Esophagus muscularis mucosa (tissue), 4 donors: Measurements from ENCODE around the gene CDHR3. TPM values are rescaled to one million over a fixed set of nuclear protein-coding genes. Genes with fewer than 3 reads are reported as not detected.
A peak's percentile ranks its signal among the peaks of the same experiment; 100 is the strongest.

ENCODE experiments used
- DNase-seq: peaks from one replicate; pipeline ENCODE4 v3.0.0-alpha.2; 2017; ENCODE audit errors: extremely low spot score
- H3K27ac ChIP-seq, 4 donors: fragments of 200-600 bp; sonication (generic); replicated peaks in 1 of 4; 1 replicate in 3 of 4; 2 replicates in 1 of 4; pipeline ENCODE4 v1.5.1; 2016 to 2019; ENCODE audit warnings: mild to moderate bottlenecking in 1 of 4
- H3K27me3 ChIP-seq, 4 donors: fragments of 200-600 bp; sonication (generic); one replicate each; pipeline versions ENCODE4 v1.5.1 to v1.6.0; 2016 to 2019
- H3K36me3 ChIP-seq, 4 donors: fragments of 200-600 bp; sonication (generic); one replicate each; pipeline ENCODE4 v1.5.1; 2016 to 2019
- H3K4me1 ChIP-seq, 4 donors: fragments of 200-600 bp; sonication (generic); one replicate each; pipeline ENCODE4 v1.5.1; 2016 to 2019
- H3K4me3 ChIP-seq, 4 donors: fragments of 200-600 bp; sonication (generic); 1 replicate in 2 of 4; 2 replicates in 2 of 4; pipeline ENCODE4 v1.5.1; 2016 to 2019; ENCODE audit warnings: mild to moderate bottlenecking in 4 of 4, moderate library complexity in 1 of 4
- H3K9me3 ChIP-seq, 4 donors: fragments of 200-600 bp; sonication (generic); 1 replicate in 3 of 4; 2 replicates in 1 of 4; pipeline ENCODE4 v1.5.1; 2016 to 2019
- EP300 ChIP-seq: sonication (generic); formaldehyde crosslinking; IDR thresholded peaks from one replicate; pipeline ENCODE4 v1.6.1; 2017; ENCODE audit warnings: antibody characterized with exemption
- POLR2A ChIP-seq: fragments of 450-650 bp; IDR thresholded peaks from one replicate; pipeline ENCODE4 v1.6.1; 2017; ENCODE audit warnings: antibody characterized with exemption, moderate library complexity, mild to moderate bottlenecking, low read depth
- POLR2AphosphoS5 ChIP-seq, 2 donors: sonication (generic); formaldehyde crosslinking; IDR thresholded peaks; one replicate each; pipeline ENCODE4 v1.6.1; 2017; ENCODE audit warnings: antibody characterized with exemption in 2 of 2
- WGBS: methylation state at CpG from one replicate; pipeline ENCODE4 v1.1.5; 2018; 5-methylcytosine and 5-hydroxymethylcytosine counted together
- intact Hi-C: fragments of 100-400 bp; cut with DNase I; formaldehyde crosslinking; loops from one replicate; pipeline ENCODE4 v1.15.1; 2023
- total RNA-seq, 4 donors: library from RNA; depleted of rRNA; stranded (reverse); fragments of >200 nt; gene quantifications; one replicate each; pipeline versions ENCODE4 v1.1.0 to v1.2.1, GENCODE V29; 2016
- TF ChIP-seq, protein P1 (sequence below), 3 experiments: fragments of 200-600 bp in 2 of 3; fragments of 450-650 bp in 1 of 3; sonication (generic) in 2 of 3; IDR thresholded peaks; one replicate each; pipeline ENCODE4 v1.5.1; 2017 to 2019; ENCODE audit warnings: antibody characterized with exemption in 3 of 3, mild to moderate bottlenecking in 2 of 3, moderate library complexity in 1 of 3

Gene CDHR3
- total RNA-seq, 4 donors from 2014 or later, result 7.8 to 41.1 (median 21.2) TPM

DNA sequence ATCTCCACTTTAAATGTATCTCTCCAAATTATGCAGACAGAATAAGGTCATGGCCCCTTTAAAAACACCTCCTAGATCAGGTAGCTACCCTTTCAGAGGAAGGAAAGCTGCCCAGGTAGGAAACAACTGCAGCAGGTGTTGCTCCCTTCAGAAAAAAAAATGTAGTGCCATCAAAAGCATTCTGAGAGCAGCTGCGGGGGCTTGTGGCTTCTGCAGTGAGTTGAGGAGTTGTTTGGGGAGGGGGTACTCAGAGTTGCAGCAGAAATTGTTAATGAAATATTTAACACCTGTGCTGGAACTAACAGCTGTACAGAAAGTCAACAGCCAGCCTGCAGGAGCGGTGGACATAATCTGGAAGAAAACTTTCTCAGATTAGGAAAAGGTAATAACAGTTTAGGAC lies 24.0 kb downstream of the CDHR3 start:
- Histone ChIP-seq H3K36me3 (peaks cover 0 to 7% (median 0%) of the 10 kb centered on the region in 4 donors), H3K4me1 (peaks cover 0 to 47% (median 37%) of the 10 kb centered on the region in 4 donors), H3K9me3 (no peaks in the 10 kb centered on the region), H3K27ac (peak overlapping the region in 1 of 4 donors; percentile 13), H3K4me3 (no peak overlapping the region), H3K27me3 (no peaks in the 10 kb centered on the region)
- no peak for DNase-seq
- intact Hi-C loops, result no loop called here
- 92% methylated on average over 2 of the region's 2 CpGs for WGBS
- TF ChIP-seq, protein P1, sequence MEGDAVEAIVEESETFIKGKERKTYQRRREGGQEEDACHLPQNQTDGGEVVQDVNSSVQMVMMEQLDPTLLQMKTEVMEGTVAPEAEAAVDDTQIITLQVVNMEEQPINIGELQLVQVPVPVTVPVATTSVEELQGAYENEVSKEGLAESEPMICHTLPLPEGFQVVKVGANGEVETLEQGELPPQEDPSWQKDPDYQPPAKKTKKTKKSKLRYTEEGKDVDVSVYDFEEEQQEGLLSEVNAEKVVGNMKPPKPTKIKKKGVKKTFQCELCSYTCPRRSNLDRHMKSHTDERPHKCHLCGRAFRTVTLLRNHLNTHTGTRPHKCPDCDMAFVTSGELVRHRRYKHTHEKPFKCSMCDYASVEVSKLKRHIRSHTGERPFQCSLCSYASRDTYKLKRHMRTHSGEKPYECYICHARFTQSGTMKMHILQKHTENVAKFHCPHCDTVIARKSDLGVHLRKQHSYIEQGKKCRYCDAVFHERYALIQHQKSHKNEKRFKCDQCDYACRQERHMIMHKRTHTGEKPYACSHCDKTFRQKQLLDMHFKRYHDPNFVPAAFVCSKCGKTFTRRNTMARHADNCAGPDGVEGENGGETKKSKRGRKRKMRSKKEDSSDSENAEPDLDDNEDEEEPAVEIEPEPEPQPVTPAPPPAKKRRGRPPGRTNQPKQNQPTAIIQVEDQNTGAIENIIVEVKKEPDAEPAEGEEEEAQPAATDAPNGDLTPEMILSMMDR (IDR thresholded peaks at IDR 0.05), result no peak
- TF ChIP-seq EP300 (no peak), POLR2AphosphoS5 (IDR thresholded peaks at IDR 0.05) (no peak), POLR2A (no peak)

DNA sequence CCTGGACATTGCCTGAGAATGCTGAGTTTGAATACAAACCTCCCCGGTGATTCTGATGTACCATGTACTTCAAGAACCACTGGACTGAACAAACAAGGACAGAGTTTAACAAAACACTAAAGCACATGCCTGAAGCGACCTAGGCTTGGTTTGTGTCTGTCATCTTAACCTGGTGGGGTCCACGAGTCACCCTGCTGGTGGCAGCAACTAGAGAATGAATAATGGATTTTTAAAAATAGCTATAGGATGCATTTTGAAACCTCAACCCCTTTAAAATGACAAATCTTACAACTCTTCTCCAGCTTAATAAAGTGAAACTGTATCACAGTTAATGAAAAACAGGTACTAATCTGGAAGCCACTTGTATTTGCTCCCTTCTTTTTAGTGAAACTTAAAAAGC lies 25.2 kb downstream of the CDHR3 start:
- WGBS, result 84% methylated on average over 3 of the region's 3 CpGs
- intact Hi-C loops, result no loop called here
- TF ChIP-seq POLR2AphosphoS5 (IDR thresholded peaks at IDR 0.05) (no peak), EP300 (no peak), POLR2A (no peak)
- TF ChIP-seq, protein P1 (IDR thresholded peaks at IDR 0.05), result no peak
- Histone ChIP-seq H3K36me3 (peaks cover 0 to 7% (median 0%) of the 10 kb centered on the region in 4 donors), H3K4me3 (no peak overlapping the region), H3K27ac (peak overlapping the region; percentile 7 to 67 (median 60)), H3K9me3 (no peaks in the 10 kb centered on the region), H3K4me1 (peaks cover 0 to 47% (median 37%) of the 10 kb centered on the region in 4 donors), H3K27me3 (no peaks in the 10 kb centered on the region)
- no peak for DNase-seq

DNA sequence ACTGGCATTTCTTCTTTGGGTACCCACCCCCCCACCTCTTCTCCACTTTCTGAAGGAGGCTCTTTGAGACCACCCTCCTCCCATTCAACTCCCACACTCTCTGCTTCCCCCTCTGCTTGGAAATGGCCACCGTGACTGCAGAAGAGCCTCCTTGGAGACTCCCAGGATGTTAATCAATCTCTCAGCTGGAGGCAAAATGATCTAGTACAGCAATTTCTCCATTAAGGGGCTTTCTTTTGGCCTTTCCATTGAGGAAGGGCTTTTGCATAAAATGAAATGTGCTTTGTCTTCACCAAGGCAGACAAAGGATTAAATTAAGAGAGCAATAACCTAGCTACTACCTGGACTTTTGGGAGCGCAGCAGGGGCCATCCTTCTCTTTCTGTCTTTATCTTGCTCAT lies 26.1 kb downstream of the CDHR3 start:
- no peak for TF ChIP-seq POLR2AphosphoS5 (IDR thresholded peaks at IDR 0.05)
- TF ChIP-seq, protein P1 (IDR thresholded peaks at IDR 0.05), result no peak
- no peak for TF ChIP-seq EP300
- TF ChIP-seq POLR2A, result no peak
- Histone ChIP-seq H3K4me3 (no peak overlapping the region), H3K27ac (peak overlapping the region; percentile 45 to 68 (median 66)), H3K36me3 (peaks cover 0 to under 1% (median 0%) of the 10 kb centered on the region in 4 donors), H3K9me3 (no peaks in the 10 kb centered on the region), H3K27me3 (no peaks in the 10 kb centered on the region), H3K4me1 (peaks cover 0 to 47% (median 37%) of the 10 kb centered on the region in 4 donors)
- no peak for DNase-seq
- intact Hi-C loops, result no loop called here
- WGBS, result 82% methylated on average over 2 of the region's 2 CpGs

DNA sequence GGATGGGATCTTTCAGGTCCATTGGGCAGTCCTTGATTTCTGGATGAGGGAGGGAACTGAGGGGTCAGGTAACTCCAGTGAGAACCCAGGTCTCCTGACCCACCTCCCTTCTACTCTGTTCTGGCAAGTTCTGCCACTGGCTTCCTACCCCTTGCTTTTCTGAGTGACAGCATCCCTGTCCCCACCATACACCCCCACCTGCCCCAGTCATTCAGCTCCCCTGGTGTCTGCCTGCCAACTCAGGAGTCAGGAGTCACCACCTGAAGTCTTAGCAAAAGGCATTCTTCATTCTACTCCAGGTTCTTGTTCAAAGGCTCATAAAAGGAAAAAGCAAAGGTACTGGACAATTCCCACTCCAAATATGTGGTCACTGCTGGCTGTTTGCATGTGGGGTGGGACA lies 26.6 kb downstream of the CDHR3 start:
- no peak for DNase-seq
- H3K4me3 ChIP-seq, result no peak overlapping the region
- H3K27ac ChIP-seq, result peak overlapping the region; percentile 45 to 68 (median 66)
- no peak for TF ChIP-seq POLR2A
- TF ChIP-seq EP300, result no peak
- no peak for TF ChIP-seq POLR2AphosphoS5 (IDR thresholded peaks at IDR 0.05)
- TF ChIP-seq, protein P1 (IDR thresholded peaks at IDR 0.05), result no peak
- intact Hi-C loops, result no loop called here
- peaks cover 0 to 47% (median 37%) of the 10 kb centered on the region in 4 donors for H3K4me1 ChIP-seq
- no peaks in the 10 kb centered on the region for H3K9me3 ChIP-seq
- H3K36me3 ChIP-seq, result no peaks in the 10 kb centered on the region
- no peaks in the 10 kb centered on the region for H3K27me3 ChIP-seq

DNA sequence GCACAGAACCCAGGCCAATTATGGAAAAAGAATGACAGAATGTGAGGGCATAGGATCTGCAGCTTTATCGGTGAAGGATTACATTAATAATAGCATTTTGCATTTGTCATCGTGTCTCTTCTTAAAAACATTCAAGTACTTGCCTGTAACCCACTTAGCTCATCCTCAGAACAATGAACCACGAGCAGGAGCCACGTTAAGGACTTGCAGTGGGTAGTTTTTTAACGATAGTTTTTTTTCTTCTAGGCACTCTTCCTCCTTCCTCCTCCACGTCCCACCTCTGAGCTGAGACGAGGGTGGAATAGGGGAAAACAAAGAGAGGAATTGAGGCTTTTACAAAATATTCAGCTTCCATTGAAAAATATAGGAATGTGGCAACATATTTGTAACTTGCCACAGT lies 27.1 kb downstream of the CDHR3 start:
- intact Hi-C loops, result no loop called here
- Histone ChIP-seq H3K36me3 (no peaks in the 10 kb centered on the region), H3K4me1 (peaks cover 0 to 47% (median 36%) of the 10 kb centered on the region in 4 donors), H3K27ac (peak overlapping the region; percentile 45 to 68 (median 66)), H3K4me3 (no peak overlapping the region), H3K9me3 (no peaks in the 10 kb centered on the region), H3K27me3 (no peaks in the 10 kb centered on the region)
- no peak for TF ChIP-seq POLR2A
- TF ChIP-seq, protein P1 (IDR thresholded peaks at IDR 0.05), result no peak
- no peak for TF ChIP-seq POLR2AphosphoS5 (IDR thresholded peaks at IDR 0.05)
- TF ChIP-seq EP300, result no peak
- WGBS, result 60% methylated on average over 7 of the region's 7 CpGs
- no peak for DNase-seq
